ENCODE data around the gene CAPS2.
"Not testable (repeated sequence)": the region's sequence is repeated elsewhere in the genome, so short reads cannot be mapped to it uniquely, and the experiment has no call there.

The CAPS2 gene

GRCh38 chr12:75329918-75330826, at the start of gene CAPS2:
TSS of gene CAPS2 (minus strand) at chr12:75330324. CDS start at chr12:75326498, 3,826 bp downstream.
- peak; percentile 84 for DNase-seq

- DNase-seq: no peak
Observed at GRCh38 chr12:75378354-75378753, 48.2 kb upstream of the CAPS2 start.

GRCh38 chr12:75374971-75375370, 44.8 kb upstream of the CAPS2 start:
- no peak for DNase-seq

- DNase-seq: no peak
Observed at GRCh38 chr12:75366629-75367028, 36.5 kb upstream of the CAPS2 start.

GRCh38 chr12:75364919-75365318, 34.8 kb upstream of the CAPS2 start:
- no peak for DNase-seq

- DNase-seq: peak; percentile 19
Observed at GRCh38 chr12:75361408-75361807, 31.3 kb upstream of the CAPS2 start.

- DNase-seq: no peak
Observed at GRCh38 chr12:75360920-75361319, 30.8 kb upstream of the CAPS2 start.

GRCh38 chr12:75354011-75354410, 23.9 kb upstream of the CAPS2 start:
- no peak for DNase-seq

GRCh38 chr12:75350413-75350812, 20.3 kb upstream of the CAPS2 start:
- DNase-seq: no peak

GRCh38 chr12:75349946-75350345, 19.8 kb upstream of the CAPS2 start:
- DNase-seq: no peak

GRCh38 chr12:75346215-75346614, 16.1 kb upstream of the CAPS2 start:
- DNase-seq: not testable (repeated sequence)

- no peak for DNase-seq
Observed at GRCh38 chr12:75345531-75345930, 15.4 kb upstream of the CAPS2 start.

GRCh38 chr12:75341873-75342272, 11.7 kb upstream of the CAPS2 start:
- DNase-seq: no peak

GRCh38 chr12:75337905-75338304, 7.8 kb upstream of the CAPS2 start:
- no peak for DNase-seq

- peak; percentile 87 for DNase-seq
Observed at GRCh38 chr12:75334384-75335030, 4.4 kb upstream of the CAPS2 start, which contains the start of gene GLIPR1L1. TSS of gene GLIPR1L1 (plus strand) at chr12:75334670. CDS start at chr12:75334729, 59 bp downstream.

- DNase-seq: no peak
Observed at GRCh38 chr12:75327642-75328041, 2.5 kb downstream of the CAPS2 start.

- no peak for DNase-seq
Observed at GRCh38 chr12:75323663-75324062, 6.5 kb downstream of the CAPS2 start.

GRCh38 chr12:75322464-75322863, 7.7 kb downstream of the CAPS2 start:
- DNase-seq: no peak

GRCh38 chr12:75317784-75318183, 12.3 kb downstream of the CAPS2 start:
- peak; percentile 85 for DNase-seq

GRCh38 chr12:75315518-75315917, 14.6 kb downstream of the CAPS2 start:
- no peak for DNase-seq

- no peak for DNase-seq
Observed at GRCh38 chr12:75311369-75311768, 18.8 kb downstream of the CAPS2 start.

GRCh38 chr12:75308279-75308678, 21.8 kb downstream of the CAPS2 start:
- no peak for DNase-seq

GRCh38 chr12:75305412-75306332, 24.5 kb downstream of the CAPS2 start:
- no peak for DNase-seq
